IPS-11a (cell line): ENCODE measurements around the gene SYNJ2.

Experiments
- H3K4me3 ChIP-seq: one replicate; pipeline ENCODE4 v1.5.1; 2013; ENCODE audit warnings: low read depth, low read length, control low read depth

SYNJ2 gene

DNA sequence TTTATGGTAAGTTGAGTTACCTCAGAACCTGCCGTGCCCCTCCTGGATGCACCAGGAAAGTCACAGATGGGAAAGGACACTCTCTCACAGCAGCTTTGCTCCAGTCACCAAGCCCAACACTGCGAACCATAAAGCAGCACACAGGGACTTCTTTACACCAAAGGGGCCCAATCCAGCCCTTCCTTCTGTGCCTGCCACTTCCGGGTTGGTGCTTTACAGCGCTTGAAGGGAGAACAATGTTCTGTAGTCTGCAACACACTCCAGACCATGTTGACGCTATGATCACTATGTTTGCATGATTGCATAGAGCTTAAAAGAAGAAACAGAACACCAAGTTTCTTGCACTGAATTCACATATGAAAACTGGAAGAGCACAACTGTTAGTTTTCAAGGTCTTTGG lies 129.3 kb downstream of the SYNJ2 start:
- H3K4me3 ChIP-seq, result no peak overlapping the region

DNA sequence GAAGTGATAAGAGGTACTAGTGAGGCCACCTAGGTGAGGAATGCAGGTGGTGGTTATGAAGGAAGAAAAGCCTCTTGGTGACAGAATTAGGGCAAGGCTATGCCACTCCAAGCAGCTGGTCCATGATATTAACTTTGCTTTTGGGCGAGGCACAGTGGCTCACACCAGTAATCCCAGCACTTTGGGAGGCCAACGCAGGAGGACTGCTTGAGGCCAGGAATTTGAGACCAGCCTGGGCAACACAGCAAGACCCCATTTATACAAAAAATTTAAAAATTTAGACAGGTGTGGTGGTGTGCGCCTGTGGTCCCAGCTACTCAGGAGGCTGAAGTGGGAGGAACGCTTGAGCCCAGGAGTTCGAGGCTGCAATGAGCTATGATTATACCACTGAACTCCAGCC lies 130.3 kb downstream of the SYNJ2 start:
- H3K4me3 ChIP-seq, result no peak overlapping the region

DNA sequence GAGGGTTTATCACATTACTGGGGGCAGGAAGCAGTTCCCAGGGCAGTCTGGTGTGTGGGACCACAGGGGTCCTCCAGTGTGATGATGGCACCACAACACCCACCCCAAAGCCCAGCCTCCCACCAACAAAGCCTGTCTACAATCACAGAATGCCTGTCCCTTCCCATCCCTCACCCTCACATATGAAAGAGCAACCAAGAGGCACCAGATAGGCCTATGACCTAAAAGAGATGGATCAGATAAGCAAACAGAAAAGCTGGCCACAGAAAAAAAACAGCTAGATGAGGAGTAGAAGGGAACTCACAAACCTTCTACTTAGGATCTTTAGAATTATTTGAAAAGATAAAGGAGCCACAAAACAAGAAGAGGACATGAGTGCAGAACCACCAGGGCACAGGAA lies 132.1 kb downstream of the SYNJ2 start:
- H3K4me3 ChIP-seq, result no peak overlapping the region

DNA sequence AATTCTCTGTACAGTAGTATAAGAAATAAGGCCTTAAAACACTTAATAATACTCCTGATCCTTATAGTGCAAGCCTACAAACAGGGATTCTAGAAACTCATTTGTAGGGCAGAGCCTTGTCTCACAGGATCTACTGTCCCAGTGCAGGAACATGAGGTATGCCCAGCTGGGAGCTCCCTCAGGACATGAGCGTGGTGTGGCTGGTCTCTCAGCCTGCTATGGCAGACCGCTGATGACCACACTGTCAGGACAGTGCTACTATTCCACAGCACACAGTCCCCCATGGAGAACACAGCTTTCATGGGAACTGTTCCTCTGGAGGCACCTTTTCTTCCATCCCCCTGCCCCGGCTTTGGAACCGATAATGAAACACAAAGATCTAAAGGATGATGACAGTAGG lies 133.4 kb downstream of the SYNJ2 start:
- no peak overlapping the region for H3K4me3 ChIP-seq

DNA sequence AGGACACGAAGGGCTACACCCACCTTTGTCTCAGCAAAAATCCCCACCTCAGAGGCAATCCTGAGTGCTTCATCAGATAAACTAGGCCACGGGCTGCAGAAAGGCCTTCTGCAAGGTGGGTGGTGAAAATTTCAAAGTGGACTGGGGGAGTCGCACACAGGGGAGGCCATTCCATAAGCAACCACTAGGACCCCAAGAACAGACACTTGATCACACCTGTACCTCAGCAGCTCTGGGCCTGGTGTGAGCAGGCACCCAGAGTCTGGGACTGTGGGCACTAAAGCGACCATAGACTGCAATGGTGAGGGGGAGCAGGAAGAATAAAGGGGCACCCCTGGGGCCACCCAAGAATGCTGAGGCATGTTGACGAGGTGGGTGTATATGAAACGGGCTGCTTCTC lies 133.8 kb downstream of the SYNJ2 start:
- no peak overlapping the region for H3K4me3 ChIP-seq

DNA sequence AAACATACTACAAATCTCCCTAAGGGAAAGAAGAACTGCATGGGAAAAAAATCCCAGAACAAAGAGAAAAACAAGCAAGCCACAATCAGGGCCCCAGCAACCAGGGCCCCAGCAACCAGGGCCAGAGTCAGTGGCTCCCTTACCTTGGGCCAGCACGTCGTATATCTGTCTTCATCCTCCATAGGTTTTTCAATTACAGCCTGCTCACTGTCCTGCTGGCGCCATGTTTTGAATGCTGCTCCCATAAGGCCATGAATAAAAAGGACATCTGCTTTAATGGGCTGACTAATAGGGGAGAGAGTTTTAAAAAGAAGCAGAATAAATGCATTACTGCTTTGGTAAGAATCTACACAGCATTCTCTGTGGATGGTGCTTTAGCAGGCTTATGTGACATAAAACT lies 137.2 kb downstream of the SYNJ2 start:
- no peak overlapping the region for H3K4me3 ChIP-seq

DNA sequence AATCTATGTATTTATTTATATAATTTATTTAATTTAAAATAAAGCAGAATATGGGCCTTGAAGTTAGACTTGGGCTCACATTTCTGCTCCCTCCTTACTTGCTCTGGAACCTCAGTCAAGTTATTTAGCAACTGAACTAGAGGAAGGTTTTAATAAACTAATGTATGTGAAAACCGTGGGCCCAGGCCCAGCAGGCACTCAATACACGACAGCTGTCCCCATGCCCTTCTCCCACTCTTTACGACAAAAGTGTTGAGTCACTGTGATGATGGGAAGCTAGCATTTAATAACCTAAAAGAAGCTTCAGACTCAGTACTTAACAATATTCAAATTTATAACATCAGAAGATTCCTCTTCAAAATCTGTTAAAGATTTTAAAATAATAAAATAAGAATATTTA lies 139.7 kb downstream of the SYNJ2 start:
- no peak overlapping the region for H3K4me3 ChIP-seq

DNA sequence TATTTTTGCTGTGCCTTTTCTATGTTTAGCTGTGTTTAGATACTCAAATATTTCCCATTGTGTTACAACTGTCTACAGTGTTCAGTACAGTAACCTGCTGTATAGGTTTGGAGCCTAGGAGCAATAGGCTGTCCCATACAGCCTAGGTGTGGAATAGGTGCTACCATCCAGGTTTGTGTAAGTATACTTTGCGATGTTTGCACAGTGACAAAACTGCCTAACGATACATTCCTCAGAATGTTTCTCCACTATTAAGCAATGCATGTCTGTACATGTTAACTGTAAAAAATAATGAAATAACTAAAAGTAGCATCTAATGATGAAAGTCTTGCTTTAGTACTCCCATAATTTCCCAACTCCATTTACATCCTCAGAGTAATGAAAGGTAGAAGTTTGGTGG lies 140.4 kb downstream of the SYNJ2 start:
- no peak overlapping the region for H3K4me3 ChIP-seq

DNA sequence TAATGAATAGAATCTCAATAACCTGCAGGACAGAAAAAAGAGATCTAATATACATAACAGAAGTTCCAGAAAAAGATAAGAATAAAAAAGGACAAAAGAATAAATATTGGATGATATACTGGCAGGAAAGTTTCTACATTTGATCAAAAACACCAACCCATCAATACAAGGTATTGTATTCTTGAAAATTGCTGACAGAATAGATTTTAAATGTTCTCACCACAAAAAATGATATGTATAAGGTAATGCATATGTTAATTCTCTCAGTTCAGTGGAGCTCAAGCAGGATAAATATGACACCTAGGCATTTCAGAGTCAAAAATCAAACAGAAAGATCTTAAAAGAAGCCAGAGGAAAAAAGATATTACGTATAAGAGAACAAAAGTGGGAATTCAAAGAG lies 142.6 kb downstream of the SYNJ2 start:
- no peak overlapping the region for H3K4me3 ChIP-seq

DNA sequence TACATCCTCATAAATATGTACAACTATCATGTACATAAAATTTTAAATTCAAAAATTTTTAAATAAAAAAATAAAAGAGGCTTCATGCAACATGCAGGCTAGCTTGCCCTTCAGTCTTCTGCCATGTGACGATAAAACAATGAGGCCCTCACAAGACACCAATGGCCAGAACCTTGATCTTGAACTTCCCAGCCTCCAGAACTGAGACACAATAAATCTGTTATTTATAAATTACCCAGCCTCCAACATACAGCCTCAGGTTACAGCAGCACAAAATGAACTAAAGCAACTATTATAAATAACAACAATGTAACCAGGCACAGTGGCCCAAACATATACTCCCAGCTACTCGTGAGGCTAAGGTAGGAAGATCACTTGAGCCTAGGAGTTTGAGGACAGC lies 143.6 kb downstream of the SYNJ2 start:
- no peak overlapping the region for H3K4me3 ChIP-seq

DNA sequence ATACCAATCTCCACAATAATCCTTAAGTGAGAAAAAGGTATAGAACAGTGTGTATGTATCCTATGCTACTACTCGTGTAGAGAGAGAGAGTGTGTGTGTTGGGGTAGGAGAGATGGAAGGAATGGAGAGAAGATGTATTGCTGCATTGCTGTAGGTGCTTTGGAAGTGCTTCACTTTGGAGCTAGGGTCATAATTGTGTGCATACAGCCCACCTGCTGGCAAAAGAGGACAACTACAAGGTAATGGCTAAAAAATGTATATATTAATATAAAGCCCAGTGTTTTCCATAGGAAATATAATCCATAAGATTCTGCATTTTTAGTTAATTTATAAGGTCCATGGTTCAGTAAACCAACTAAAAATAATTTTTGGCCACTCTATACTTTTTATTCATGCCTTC lies 150.3 kb downstream of the SYNJ2 start:
- H3K4me3 ChIP-seq, result no peak overlapping the region

DNA sequence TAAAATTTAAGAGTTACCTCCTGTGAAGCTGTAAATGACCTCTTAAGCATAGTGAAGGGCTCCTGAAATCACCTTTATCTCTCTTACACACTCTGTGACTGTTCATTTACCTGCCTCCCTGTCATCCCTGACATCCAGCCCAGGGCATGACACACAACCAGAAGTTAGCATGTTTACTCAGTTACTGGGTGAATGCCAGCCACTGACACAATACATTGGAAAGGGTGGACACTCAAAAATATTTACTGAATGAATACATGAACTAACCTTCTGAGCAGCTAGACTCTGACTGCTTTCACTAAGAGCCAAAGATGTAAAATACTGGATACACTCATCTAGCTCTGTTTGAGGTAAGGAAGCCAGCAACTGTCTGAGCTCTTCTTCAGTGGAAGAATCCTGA lies 161.1 kb downstream of the SYNJ2 start:
- no peak overlapping the region for H3K4me3 ChIP-seq

DNA sequence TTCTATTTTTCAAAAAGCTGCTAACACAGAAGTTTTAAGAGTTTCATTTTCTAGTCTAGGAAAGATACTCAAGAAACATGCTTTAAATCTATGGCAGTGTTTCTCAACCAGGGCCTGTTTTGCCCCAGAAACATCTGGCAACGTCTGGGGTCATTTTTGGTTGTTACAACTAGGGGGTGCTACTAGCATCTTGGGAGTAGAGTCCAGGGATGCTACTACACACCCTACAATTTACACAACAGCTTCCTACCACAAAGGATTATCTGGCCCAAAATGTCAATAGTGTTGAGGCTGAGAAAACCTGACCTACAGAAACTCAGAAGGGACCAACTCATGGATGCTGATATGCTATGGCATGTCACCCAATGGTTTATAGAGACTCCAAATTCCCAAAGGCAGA lies 162.0 kb downstream of the SYNJ2 start:
- no peak overlapping the region for H3K4me3 ChIP-seq
